GM19351 (cell line): ENCODE results near the gene NR3C1.

ENCODE experiments used
- ATAC-seq: cut with Tn5 transposase; IDR thresholded peaks from one replicate; pipeline ENCODE4 v1.9.1; 2021; ENCODE audit warnings: mild to moderate bottlenecking, moderate library complexity; ENCODE audit not compliant: unreplicated experiment

NR3C1 gene

GRCh38 chr5:143399616-143400540 lies 3.6 kb downstream of the NR3C1 start:
- no peak for ATAC-seq

DNA sequence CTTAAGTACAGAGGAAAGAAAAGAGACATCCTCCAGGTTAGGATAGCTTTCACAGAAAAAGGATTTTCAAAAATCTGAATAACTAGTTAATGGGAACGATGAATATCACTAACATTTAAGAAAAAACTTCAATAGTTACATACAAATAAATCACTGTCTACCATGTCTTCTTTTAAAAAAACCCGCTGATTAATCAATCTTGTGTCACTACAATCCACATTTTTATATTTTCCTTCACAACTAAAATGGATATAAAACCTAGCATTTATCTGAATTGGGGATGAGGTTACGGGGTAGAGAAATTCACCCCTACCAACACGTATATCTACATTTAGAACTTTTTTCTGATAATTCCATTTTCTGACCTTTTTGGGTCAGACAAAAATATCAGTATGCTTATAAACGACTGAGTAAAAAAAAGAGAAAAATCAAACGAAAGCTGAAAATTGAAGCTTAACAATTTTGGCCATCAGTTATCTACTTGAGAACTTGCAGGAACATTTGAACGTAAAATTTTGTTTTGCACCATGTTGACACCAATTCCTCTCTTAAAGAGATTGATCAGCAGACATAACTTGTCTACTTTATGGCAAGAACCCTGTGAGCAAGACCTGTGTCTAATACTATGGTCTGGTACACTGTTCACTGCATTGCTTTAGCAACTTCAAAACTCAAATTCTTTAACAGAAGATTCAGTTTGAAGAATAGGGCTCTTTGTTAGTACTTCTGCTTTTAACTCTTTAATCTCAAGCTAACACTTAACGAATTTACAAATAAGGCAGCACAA lies 4.8 kb downstream of the NR3C1 start:
- ATAC-seq, result no peak

GRCh38 chr5:143398053-143398355 lies 5.5 kb downstream of the NR3C1 start:
- ATAC-seq, result no peak

DNA sequence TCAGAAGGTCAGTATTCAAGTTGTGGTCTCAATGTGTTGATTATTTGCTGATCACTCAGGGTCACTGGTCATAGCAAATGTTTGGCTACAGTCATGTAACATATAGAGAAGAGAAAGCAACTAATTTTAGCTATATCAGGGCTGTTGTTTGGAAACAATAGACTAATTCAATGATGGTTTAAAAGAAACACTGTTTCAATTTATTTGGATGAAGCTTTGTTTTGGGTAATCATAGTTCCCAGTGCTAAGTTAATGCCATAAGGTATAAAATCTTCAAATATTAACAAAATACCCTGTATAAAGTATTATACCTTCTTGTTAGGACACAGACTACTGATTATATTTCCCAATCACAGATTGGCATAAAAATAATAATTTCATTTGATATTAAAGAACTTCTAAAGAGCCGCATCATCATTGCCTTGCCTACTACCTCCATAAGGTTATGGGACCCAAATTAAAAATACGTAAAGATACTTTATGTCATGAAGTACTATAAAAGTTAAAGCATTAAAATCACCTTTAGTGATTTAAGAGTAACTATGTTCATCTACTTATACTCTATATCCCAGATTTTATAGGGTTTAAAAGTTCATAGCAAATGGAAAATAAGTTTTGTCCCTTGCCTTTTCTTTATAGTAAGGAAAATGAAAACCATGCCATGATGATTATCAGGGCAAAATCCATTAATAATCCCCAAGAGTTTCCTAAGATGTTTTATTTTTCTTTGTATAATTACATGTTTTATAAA lies 6.0 kb downstream of the NR3C1 start:
- no peak for ATAC-seq

- no peak for ATAC-seq
Observed at GRCh38 chr5:143396353-143396940, 7.0 kb downstream of the NR3C1 start.

DNA sequence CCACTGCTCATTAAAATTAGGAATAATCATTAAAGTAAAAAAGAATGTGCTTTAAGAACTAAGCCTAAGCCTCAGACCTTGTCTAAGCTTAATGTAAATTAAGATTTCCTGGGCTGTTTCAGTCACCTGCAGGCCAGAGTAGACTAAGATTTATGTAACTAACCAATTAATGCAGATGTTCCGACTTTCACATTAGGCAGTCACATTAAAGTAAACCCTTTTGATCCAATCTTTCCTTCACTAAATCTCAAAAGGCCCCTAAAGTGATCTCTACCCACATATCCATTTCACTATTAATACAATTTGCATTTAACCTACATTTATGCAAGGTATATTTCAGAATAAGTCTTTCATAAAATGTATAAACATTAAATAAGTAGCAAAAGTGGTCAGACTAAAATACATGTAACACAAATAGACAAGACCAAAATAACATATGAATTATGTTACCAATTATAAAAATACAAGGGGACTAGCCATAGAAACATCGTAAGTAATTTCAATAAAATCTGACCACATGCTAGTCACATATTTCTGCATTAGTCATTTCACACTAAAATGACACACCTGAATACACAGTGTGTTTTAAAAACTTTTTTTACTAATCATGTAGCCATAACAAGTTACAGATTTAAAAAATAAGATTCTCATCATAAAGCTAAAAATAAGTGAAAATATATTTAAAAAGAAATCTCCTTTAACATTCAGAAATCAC lies 7.7 kb downstream of the NR3C1 start:
- ATAC-seq, result peak; percentile 53

DNA sequence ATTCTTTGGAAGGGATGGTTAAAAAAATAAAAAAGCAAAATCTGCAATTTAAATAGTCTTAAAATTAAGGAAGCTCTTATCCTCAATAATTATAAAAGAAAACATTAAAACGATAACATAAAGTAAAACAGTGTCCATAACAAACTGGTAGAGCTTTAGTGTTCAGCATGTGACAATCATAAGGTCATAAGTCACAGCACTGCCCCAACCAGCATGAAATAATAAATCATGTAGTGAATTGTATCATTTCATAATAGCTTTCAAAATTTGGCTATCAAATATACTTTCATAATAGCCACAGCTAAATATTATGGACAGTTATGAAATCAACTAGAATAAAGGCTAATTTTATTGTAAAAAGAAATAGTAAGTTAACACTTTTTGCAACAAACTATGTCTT lies 10.0 kb downstream of the NR3C1 start:
- ATAC-seq, result no peak

DNA sequence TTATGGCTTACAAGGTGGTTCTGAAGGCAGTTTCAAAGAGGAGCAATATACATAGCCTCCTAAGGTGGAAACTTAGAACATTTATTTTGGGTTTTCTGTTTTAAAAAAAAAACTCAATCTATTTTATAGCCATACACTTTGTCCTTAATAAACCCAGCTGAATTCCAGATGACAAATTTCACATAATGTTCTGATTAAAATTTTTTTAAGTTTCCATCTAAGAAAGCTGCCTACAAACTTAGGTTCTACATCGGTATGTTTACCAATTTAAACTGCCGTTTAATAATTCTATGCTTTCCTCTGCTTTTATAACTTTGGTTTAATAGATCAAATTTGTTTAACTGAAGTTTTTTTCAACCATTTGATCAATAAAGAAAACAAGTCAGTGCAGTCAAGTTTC lies 12.5 kb downstream of the NR3C1 start:
- ATAC-seq, result no peak

DNA sequence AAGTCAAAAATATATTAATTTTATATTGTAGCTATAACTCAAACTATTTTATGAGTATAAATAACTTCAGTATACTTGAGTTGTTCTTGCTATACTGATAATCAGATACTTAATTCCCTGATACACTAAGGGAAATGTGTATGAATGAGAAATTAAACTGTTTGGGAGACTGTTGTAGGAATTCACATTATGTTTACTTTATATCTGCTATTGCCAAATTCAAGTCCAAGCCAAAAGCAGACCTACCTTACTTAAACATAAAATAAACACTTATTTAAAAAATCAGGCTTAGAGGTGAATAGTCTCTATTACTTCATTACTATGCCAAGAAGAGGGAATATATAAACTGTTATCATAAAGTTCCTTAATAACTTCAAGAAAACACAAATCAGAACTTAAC lies 13.2 kb downstream of the NR3C1 start:
- ATAC-seq, result no peak

DNA sequence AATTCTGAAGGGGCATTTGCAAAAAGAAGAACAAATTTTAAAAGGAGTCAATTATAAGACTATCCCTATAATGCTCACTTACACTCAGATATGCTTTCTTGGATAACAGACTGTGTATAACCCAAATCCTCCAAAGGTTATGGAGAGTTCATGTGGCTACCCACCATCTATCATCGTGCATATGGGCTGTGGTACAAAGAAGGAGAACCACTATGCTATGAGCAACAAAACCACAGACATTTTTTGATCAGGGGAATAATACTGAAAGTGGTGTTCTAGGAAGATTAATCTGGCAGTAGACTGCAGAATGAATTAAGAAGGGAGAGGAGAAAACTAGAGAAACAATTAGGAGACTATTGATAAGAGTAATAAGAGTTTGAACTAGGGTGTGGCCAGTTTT lies 16.8 kb downstream of the NR3C1 start:
- ATAC-seq, result no peak

GRCh38 chr5:143384865-143385657 lies 18.4 kb downstream of the NR3C1 start:
- no peak for ATAC-seq

DNA sequence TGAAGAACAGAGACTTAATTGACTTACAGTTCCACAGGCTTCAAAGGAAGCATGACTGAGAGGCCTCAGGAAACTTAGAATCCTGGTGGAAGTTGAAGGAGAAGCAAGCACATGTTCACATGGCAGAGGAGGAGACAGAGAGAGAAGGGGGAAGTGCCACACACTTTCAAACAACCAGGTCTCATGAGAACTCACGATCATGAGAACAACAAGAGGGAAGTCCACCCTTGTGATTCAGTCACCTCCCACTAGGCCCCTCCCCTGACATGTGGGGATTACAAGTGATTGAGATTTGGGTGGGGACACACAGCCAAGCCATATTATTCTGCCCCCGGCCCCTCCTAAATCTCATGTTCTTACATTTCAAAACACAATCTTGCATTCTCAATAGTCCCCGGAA lies 19.5 kb downstream of the NR3C1 start:
- ATAC-seq, result no peak

DNA sequence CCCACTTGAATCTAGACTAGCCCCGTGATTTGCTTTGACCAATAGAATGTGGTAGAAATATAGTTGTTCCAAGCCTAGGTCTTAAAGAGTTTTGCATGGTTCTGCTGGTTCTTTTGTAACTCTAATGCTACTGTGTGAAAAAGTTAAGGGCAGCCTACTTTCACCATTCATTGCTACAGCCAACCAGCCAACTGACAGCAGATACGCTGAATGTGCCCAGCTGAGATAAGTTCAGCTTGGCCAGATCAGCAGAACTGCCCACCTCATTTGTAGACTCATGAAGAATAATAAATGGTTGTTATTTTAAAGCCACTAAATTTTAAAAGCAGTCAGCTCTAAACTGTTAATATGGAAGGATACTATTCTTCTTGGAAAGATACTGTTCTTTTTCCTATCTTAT lies 23.9 kb downstream of the NR3C1 start:
- ATAC-seq, result no peak

DNA sequence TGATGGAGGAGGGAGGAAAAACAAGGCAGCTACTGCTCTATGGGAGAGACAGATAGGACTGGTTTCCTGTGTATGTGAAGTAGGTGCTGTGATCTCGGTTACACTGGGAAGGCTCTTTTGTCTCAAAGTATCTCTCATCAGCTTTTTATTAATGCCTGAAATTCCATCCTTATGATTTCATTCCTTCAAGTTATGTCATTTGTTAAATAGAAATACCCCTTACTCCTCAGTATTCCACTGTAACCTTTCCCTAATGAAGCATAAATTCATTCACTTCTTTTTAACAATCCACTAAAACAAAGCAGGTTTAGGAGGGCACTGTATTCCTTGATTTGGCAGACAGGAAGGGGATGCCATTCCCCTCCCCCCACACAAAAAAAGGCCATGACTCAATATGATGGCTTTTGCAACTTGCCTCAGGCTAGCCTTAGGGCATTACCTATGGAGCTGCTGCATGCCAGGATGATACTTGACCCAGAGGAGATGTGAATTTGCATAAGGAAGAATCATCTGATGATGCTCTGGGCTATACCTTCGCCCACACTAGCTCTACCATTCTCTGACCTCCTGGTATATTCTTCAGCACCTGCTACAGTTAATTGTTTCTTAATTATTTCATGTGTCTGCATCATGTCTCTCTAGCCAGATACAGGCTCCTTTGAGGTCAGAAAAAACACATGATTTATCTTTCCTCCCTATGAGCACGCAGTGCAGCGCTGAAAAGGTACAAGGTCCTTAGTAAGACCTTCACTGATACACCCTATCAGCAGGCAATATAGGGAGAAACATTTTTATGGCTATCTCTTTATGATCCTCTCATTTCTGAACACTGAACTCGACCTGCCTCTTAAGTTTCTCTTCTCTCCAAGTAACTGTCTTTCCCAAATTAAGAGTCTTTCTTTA lies 26.3 kb downstream of the NR3C1 start:
- ATAC-seq, result no peak

DNA sequence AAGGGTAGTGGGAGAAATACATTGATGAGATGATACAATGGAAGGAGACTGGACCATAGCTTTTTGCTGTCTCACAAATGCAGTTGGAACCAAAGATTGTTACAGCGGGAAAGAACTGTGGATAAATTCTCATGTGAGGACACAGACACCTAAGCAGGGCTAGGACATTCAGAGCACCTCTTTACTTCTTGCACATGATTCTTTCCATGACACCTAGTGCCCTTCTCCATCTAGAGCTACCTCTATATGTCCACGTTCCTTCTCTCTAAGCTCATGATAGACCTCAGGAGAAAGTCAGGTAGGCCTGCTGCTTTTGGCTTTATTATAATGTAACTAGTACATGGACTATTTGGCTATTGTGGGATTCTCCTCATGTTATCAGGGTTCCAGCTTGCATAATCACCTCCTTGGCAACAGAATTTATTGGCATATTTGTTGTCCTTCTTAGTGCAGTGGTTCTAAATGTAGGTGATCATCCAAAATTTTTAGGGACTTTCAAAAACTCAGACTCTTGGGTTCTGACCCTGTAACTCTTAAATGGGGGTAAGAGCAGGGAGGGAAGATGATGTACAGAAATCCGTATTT lies 27.2 kb downstream of the NR3C1 start:
- no peak for ATAC-seq

- ATAC-seq, result no peak
Observed at GRCh38 chr5:143374496-143375217, 28.8 kb downstream of the NR3C1 start.

- no peak for ATAC-seq
Observed at GRCh38 chr5:143373076-143373475, 30.4 kb downstream of the NR3C1 start.
